Measurements from ENCODE around the gene ASIC3.

Gene ASIC3

GRCh38 chr7:151091431-151091830 lies 43.1 kb downstream of the ASIC3 start:
- no peaks in the 10 kb centered on the region for H3K36me3 ChIP-seq (ENCODE audit: insufficient read depth, low read length)
- H3K4me1 ChIP-seq (ENCODE audit: insufficient read depth, low read length) = peaks cover 21% of the 10 kb centered on the region; the same call in 1 of the 2 replicates
- H3K9me3 ChIP-seq (ENCODE audit: control insufficient read depth, insufficient read depth, low read length) = no peaks in the 10 kb centered on the region
- H3K9ac ChIP-seq (ENCODE audit: low read depth, low read length) = no peak overlapping the region

GRCh38 chr7:151091988-151092387 lies 43.7 kb downstream of the ASIC3 start:
- Histone ChIP-seq H3K4me1 (ENCODE audit: insufficient read depth, low read length) (peaks cover 21% of the 10 kb centered on the region; the same call in 1 of the 2 replicates), H3K9ac (ENCODE audit: low read depth, low read length) (no peak overlapping the region), H3K36me3 (ENCODE audit: insufficient read depth, low read length) (no peaks in the 10 kb centered on the region), H3K9me3 (ENCODE audit: control insufficient read depth, insufficient read depth, low read length) (no peaks in the 10 kb centered on the region)

DNA sequence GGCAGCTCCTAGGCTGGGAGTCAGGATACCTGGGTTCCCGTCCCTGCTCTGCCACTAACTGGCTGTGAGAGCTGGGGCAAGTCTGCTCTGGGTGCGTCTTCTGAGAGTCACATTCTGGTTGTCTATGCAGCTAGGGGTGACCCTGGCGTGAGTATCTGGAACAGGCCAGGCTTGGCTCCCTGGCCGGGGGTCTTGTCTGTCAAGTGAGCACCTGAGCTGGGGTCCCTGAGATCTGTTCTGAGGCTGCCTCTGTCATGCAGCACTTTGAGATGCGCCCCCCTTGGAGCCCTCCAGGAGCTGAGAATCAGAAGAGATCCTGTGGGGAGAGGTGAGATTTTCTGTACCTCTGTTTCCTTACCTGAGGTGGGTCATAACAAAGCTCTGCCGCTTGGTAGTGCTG lies 45.4 kb downstream of the ASIC3 start:
- Histone ChIP-seq H3K9ac (ENCODE audit: low read depth, low read length) (no peak overlapping the region), H3K4me1 (ENCODE audit: insufficient read depth, low read length) (peaks cover 13% of the 10 kb centered on the region; the same call in 1 of the 2 replicates), H3K36me3 (ENCODE audit: insufficient read depth, low read length) (no peaks in the 10 kb centered on the region)

DNA sequence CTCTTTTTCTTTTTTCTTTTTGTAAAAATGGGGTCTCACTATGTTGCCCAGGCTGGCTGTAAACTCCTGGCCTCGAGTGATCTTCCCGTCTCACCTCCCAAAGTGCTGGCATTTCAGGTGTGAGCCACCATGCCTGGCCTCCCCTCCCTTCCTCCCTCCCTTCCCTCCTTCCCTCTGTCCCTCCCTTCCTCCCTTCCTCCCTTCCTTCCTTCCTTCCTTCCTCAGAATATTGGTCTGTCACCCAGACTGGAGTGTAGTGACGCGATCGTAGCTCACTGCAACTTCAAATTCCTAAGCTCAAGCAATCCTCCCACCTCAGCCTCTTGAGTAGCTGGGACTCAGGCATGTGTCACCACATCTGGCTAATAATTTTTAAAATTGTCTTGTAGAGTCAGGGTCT lies 46.3 kb downstream of the ASIC3 start:
- Histone ChIP-seq H3K9ac (ENCODE audit: low read depth, low read length) (no peak overlapping the region), H3K36me3 (ENCODE audit: insufficient read depth, low read length) (no peaks in the 10 kb centered on the region), H3K9me3 (ENCODE audit: control insufficient read depth, insufficient read depth, low read length) (no peaks in the 10 kb centered on the region), H3K4me1 (ENCODE audit: insufficient read depth, low read length) (peaks cover 9% of the 10 kb centered on the region; the same call in 1 of the 2 replicates)

More for the DNA sequence above, 45.4 kb downstream of the ASIC3 start:
- H3K9me3 ChIP-seq (ENCODE audit: control insufficient read depth, insufficient read depth, low read length) = no peaks in the 10 kb centered on the region

GRCh38 chr7:151095123-151095797 lies 46.9 kb downstream of the ASIC3 start:
- Histone ChIP-seq H3K9me3 (ENCODE audit: control insufficient read depth, insufficient read depth, low read length) (no peaks in the 10 kb centered on the region), H3K9ac (ENCODE audit: low read depth, low read length) (no peak overlapping the region), H3K36me3 (ENCODE audit: insufficient read depth, low read length) (no peaks in the 10 kb centered on the region), H3K4me1 (ENCODE audit: insufficient read depth, low read length) (peaks cover 12% of the 10 kb centered on the region; the same call in 1 of the 2 replicates)

DNA sequence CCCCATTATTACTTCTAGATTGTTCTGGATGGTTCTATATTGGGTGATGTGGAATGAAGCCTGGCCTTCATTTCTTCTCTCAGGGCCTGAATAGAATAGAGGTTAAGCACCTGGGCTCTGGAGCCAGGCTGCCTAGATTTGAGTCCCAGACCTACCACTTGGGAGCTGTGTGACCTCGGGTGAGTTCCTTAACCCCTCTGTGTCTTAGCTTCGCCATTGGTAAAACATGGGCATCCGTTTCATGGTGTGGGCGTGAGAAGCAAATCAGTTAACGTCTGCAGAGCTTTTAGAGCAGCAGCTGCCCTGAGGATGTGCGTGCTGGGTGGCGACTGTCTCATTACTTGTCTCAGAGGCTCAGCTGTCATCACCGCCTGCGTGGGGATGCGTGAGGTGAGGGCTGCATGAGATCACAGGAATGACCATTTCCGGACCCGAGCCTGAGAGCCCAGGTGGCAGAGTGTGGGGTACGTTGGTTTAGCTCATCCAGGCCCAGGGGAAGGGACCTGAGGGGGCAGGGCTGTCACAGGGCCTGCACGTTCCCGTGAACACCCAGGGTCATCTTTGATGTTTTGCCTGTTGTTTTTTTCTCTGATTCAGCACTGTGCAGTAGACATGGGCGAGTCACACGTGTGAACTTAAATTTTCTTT lies 47.6 kb downstream of the ASIC3 start:
- no peaks in the 10 kb centered on the region for H3K36me3 ChIP-seq (ENCODE audit: insufficient read depth, low read length)
- no peaks in the 10 kb centered on the region for H3K9me3 ChIP-seq (ENCODE audit: control insufficient read depth, insufficient read depth, low read length)
- H3K9ac ChIP-seq (ENCODE audit: low read depth, low read length) = no peak overlapping the region
- peaks cover 12% of the 10 kb centered on the region; the same call in 1 of the 2 replicates for H3K4me1 ChIP-seq (ENCODE audit: insufficient read depth, low read length)

GRCh38 chr7:151099486-151100211 lies 51.3 kb downstream of the ASIC3 start:
- H3K36me3 ChIP-seq (ENCODE audit: insufficient read depth, low read length) = no peaks in the 10 kb centered on the region
- no peaks in the 10 kb centered on the region for H3K9me3 ChIP-seq (ENCODE audit: control insufficient read depth, insufficient read depth, low read length)
- H3K4me1 ChIP-seq (ENCODE audit: insufficient read depth, low read length) = peaks cover 24% of the 10 kb centered on the region; the same call in 1 of the 2 replicates
- H3K9ac ChIP-seq (ENCODE audit: low read depth, low read length) = no peak overlapping the region

DNA sequence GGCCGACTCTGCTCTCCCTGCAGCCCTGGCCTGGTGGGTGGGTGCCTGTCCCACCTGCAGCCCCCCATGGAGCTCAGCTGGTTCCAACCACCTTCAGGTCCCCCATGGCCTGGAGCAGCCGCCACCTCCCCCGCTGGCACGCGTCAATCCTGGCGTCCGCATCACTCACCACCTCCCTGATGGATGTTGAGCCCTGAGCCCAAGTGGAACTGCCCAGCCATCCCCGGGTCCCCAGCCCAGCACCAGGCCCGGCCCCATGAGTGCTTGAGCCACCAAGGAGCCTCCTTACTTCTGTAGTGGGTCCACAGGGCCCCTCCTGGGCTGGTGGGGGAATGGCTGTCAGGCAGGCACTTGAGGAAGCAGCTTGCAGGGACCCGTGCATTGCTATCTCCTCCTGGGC lies 52.6 kb downstream of the ASIC3 start:
- Histone ChIP-seq H3K9me3 (ENCODE audit: control insufficient read depth, insufficient read depth, low read length) (no peaks in the 10 kb centered on the region), H3K36me3 (ENCODE audit: insufficient read depth, low read length) (no peaks in the 10 kb centered on the region), H3K4me1 (ENCODE audit: insufficient read depth, low read length) (peaks cover 29% of the 10 kb centered on the region; the same call in 1 of the 2 replicates), H3K9ac (ENCODE audit: low read depth, low read length) (no peak overlapping the region)

DNA sequence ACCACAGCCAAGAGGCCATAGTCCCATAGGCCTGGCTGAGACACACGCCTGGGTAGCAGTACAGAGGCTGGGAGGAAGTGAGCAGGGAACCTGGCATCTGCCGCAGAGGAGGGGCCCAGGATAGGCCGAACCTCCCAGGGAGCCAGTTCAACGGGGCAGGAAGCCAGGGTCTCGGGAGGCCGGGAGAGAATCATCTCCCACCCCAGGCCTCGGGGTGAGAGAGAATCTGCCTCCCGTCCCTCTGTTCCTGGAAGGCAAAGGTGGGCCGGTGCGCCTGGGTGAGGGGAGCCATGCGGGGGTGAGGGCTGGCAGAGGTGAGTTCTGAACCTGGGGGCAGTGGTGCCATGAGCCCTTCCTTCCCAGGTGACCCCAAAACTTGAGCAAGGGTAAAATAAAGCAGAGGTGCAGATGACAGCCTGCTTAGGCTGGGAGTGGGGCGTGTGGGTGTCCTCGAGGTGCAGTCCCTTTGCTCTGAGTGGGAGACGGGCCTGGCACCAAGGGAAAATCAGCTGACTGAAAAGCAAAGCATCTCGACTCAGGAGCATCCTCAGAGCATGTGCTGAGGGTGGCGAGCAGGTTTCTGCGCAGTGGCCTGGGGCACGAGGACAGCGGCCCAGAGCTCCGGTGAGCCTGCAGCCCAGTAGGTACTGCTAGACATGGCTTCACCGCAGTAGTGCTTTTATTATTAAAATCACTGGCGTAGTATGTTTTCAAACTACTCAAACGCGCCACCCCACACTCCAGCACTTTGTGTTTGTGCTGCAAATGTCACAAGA lies 53.5 kb downstream of the ASIC3 start:
- Histone ChIP-seq H3K9ac (ENCODE audit: low read depth, low read length) (no peak overlapping the region), H3K9me3 (ENCODE audit: control insufficient read depth, insufficient read depth, low read length) (no peaks in the 10 kb centered on the region), H3K36me3 (ENCODE audit: insufficient read depth, low read length) (no peaks in the 10 kb centered on the region), H3K4me1 (ENCODE audit: insufficient read depth, low read length) (peaks cover 29% of the 10 kb centered on the region; the same call in 1 of the 2 replicates)
